H1 (cell line): ENCODE measurements around the gene COBLL1. TPM values are rescaled to one million over a fixed set of nuclear protein-coding genes. Genes with fewer than 3 reads are reported as not detected.

Experiments used
- CTCF ChIA-PET: fragments of 300-600 bp; sonication (Branson Sonifier 250); formaldehyde crosslinking; loops from one replicate; lab custom pipeline; 2021; ENCODE audit not compliant: partially characterized antibody; lab: Charles Lee
- POLR2A ChIA-PET: fragments of 300-600 bp; sonication (Branson Sonifier 250); formaldehyde crosslinking; loops from one replicate; lab custom pipeline; 2021; ENCODE audit warnings: inconsistent platforms; ENCODE audit not compliant: partially characterized antibody; lab: Charles Lee
- DNase-seq, 2 experiments: peaks; one replicate each; pipeline versions ENCODE4 v3.0.0 to v3.0.0-alpha.2; 2010 to 2022; ENCODE audit warnings: low spot score in 2 of 2, low read depth in 1 of 2, mixed read lengths in 1 of 2
- FAIRE-seq: peaks from 2 replicates; lab custom pipeline; 2011; peaks lifted over from hg19 to GRCh38; lab: Jason Lieb, UNC
- H2AFZ ChIP-seq: 2 replicates; pipeline ENCODE4 v1.8.1; 2012; ENCODE audit warnings: low read length, inconsistent platforms
- H2AK5ac ChIP-seq: 2 replicates; pipeline ENCODE4 v1.6.1; 2013; ENCODE audit warnings: low read depth, low read length
- H2BK120ac ChIP-seq: replicated peaks from 2 replicates; pipeline ENCODE3; 2013; ENCODE audit warnings: low read depth, low read length, inconsistent platforms
- H2BK12ac ChIP-seq: 2 replicates; pipeline ENCODE4 v1.6.1; 2013; ENCODE audit warnings: low read depth, low read length
- H2BK15ac ChIP-seq: 2 replicates; pipeline ENCODE4 v1.6.1; 2013; ENCODE audit warnings: low read length
- H2BK20ac ChIP-seq: 2 replicates; pipeline ENCODE4 v1.6.1; 2013; ENCODE audit warnings: low read length
- H2BK5ac ChIP-seq: 2 replicates; pipeline ENCODE4 v1.6.1; 2013; ENCODE audit warnings: low read depth, low read length
- H3K14ac ChIP-seq: 2 replicates; pipeline ENCODE4 v1.6.1; 2013; ENCODE audit warnings: inconsistent platforms; ENCODE audit not compliant: insufficient read length
- H3K18ac ChIP-seq: 2 replicates; pipeline ENCODE4 v1.6.1; 2013; ENCODE audit warnings: low read length; ENCODE audit errors: extremely low read depth
- H3K23ac ChIP-seq: 2 replicates; pipeline ENCODE4 v1.6.1; 2013; ENCODE audit warnings: inconsistent platforms; ENCODE audit not compliant: insufficient read length
- H3K23me2 ChIP-seq: 2 replicates; pipeline ENCODE4 v1.6.1; 2013; ENCODE audit warnings: low read depth, low read length
- H3K27ac ChIP-seq: 2 replicates; pipeline ENCODE4 v1.6.1; 2011; ENCODE audit warnings: low read depth, low read length, inconsistent platforms
- H3K27me3 ChIP-seq, 4 experiments: replicated peaks in 1 of 4; 1 replicate in 1 of 4; 2 replicates in 3 of 4; pipeline versions ENCODE4 v1.6.1 to v1.8.1; 2011 to 2013; ENCODE audit warnings: low read length in 3 of 4, mild to moderate bottlenecking in 3 of 4, inconsistent platforms in 2 of 4, mixed read lengths in 2 of 4, moderate library complexity in 1 of 4; ENCODE audit not compliant: control insufficient read depth in 3 of 4, insufficient read depth in 3 of 4; ENCODE audit errors: extremely low read depth in 1 of 4
- H3K36me3 ChIP-seq, 4 experiments: 2 replicates each; pipeline versions ENCODE4 v1.6.1 to v1.8.1; 2011 to 2013; ENCODE audit warnings: mild to moderate bottlenecking in 4 of 4, low read length in 3 of 4, moderate library complexity in 2 of 4, control low read depth in 1 of 4, inconsistent platforms in 1 of 4; ENCODE audit not compliant: insufficient read depth in 4 of 4, control insufficient read depth in 2 of 4
- H3K4ac ChIP-seq: replicated peaks from 2 replicates; pipeline ENCODE3; 2013; ENCODE audit warnings: low read length, low read depth, mixed read lengths, inconsistent platforms; ENCODE audit not compliant: insufficient read length
- H3K4me1 ChIP-seq, 4 experiments: replicated peaks in 1 of 4; 1 replicate in 1 of 4; 2 replicates in 3 of 4; pipeline versions ENCODE4 v1.6.1 to v1.8.1; 2011 to 2013; ENCODE audit warnings: low read length in 3 of 4, inconsistent platforms in 2 of 4, mixed read lengths in 1 of 4; ENCODE audit not compliant: insufficient read depth in 4 of 4, control insufficient read depth in 3 of 4
- H3K4me2 ChIP-seq, 2 experiments: 2 replicates each; pipeline versions ENCODE4 v1.6.1 to v1.8.1; 2011 to 2013; ENCODE audit warnings: low read depth in 2 of 2, low read length in 2 of 2, control low read depth in 1 of 2, inconsistent platforms in 1 of 2, mild to moderate bottlenecking in 1 of 2; ENCODE audit not compliant: insufficient read depth in 1 of 2
- H3K4me3 ChIP-seq, 4 experiments: fragments of 200-600, 300-600 bp in 1 of 4; sonication (generic), shearing (Covaris generic), sonication (Bioruptor Twin) in 1 of 4; 2 replicates each; pipeline versions ENCODE4 v1.5.1 to v1.8.1; 2011 to 2016; ENCODE audit warnings: low read length in 4 of 4, low read depth in 3 of 4, control low read depth in 2 of 4, inconsistent platforms in 2 of 4, mild to moderate bottlenecking in 2 of 4, mixed read lengths in 1 of 4, moderate library complexity in 1 of 4; ENCODE audit not compliant: insufficient read depth in 2 of 4; ENCODE audit errors: extremely low read depth in 1 of 4
- H3K56ac ChIP-seq: replicated peaks from 2 replicates; pipeline ENCODE3; 2013; ENCODE audit warnings: low read depth, mild to moderate bottlenecking, mixed read lengths, low read length, inconsistent platforms; ENCODE audit not compliant: insufficient read length
- H3K79me1 ChIP-seq: 2 replicates; pipeline ENCODE4 v1.6.1; 2013; ENCODE audit warnings: low read depth, low read length, control low read depth
- H3K79me2 ChIP-seq, 2 experiments: 2 replicates each; pipeline versions ENCODE4 v1.6.1 to v1.8.1; 2012 to 2013; ENCODE audit warnings: low read length in 2 of 2, mild to moderate bottlenecking in 2 of 2, inconsistent platforms in 1 of 2; ENCODE audit not compliant: insufficient read depth in 2 of 2, control insufficient read depth in 1 of 2
- H3K9ac ChIP-seq, 4 experiments: replicated peaks in 1 of 4; 1 replicate in 1 of 4; 2 replicates in 3 of 4; pipeline versions ENCODE4 v1.6.1 to v1.8.1; 2011 to 2013; ENCODE audit warnings: low read depth in 3 of 4, low read length in 3 of 4, control low read depth in 2 of 4, mild to moderate bottlenecking in 2 of 4, moderate library complexity in 2 of 4, inconsistent platforms in 1 of 4; ENCODE audit errors: extremely low read depth in 1 of 4
- H3K9me3 ChIP-seq, 2 experiments: 2 replicates each; pipeline versions ENCODE4 v1.6.1 to v1.8.1; 2012 to 2013; ENCODE audit warnings: mild to moderate bottlenecking in 2 of 2, moderate library complexity in 2 of 2, control low read depth in 1 of 2, inconsistent platforms in 1 of 2, low read depth in 1 of 2, low read length in 1 of 2, mixed read lengths in 1 of 2; ENCODE audit not compliant: insufficient read depth in 2 of 2
- H4K20me1 ChIP-seq, 2 experiments: replicated peaks in 1 of 2; 2 replicates each; pipeline versions ENCODE3 to v1.8.1; 2011 to 2013; ENCODE audit warnings: inconsistent platforms in 2 of 2, low read length in 2 of 2, mild to moderate bottlenecking in 1 of 2; ENCODE audit not compliant: insufficient read depth in 2 of 2, control insufficient read depth in 1 of 2
- H4K5ac ChIP-seq: 2 replicates; pipeline ENCODE4 v1.6.1; 2013; ENCODE audit warnings: low read length, low read depth, mixed read lengths, inconsistent platforms; ENCODE audit not compliant: insufficient read length
- H4K8ac ChIP-seq: 2 replicates; pipeline ENCODE4 v1.8.0; 2013; ENCODE audit warnings: mild to moderate bottlenecking, moderate library complexity, low read length, inconsistent platforms; ENCODE audit not compliant: insufficient read depth; ENCODE audit errors: extremely low read depth
- H4K91ac ChIP-seq: replicated peaks from 2 replicates; pipeline ENCODE3; 2013; ENCODE audit warnings: low read length, mixed read lengths, inconsistent platforms; ENCODE audit not compliant: insufficient read length
- CHD1 ChIP-seq: IDR thresholded peaks from 2 replicates; pipeline ENCODE4 v1.6.1; 2012; ENCODE audit warnings: low read depth, low read length, improper control_type of control experiment
- FOSL1 ChIP-seq: IDR thresholded peaks from 2 replicates; pipeline ENCODE4 v1.6.1; 2011; ENCODE audit warnings: mild to moderate bottlenecking, low read depth, low read length, moderate library complexity; ENCODE audit not compliant: insufficient read depth
- HDAC2 ChIP-seq, 2 experiments: fragments of 300-600 bp in 1 of 2; sonication (generic) in 1 of 2; IDR thresholded peaks; 2 replicates each; pipeline ENCODE4 v1.6.1; 2011 to 2012; ENCODE audit warnings: low read depth in 2 of 2, low read length in 2 of 2, mild to moderate bottlenecking in 2 of 2, moderate library complexity in 2 of 2, borderline replicate concordance in 1 of 2, inconsistent platforms in 1 of 2
- SUZ12 ChIP-seq: fragments of 200-600 bp; sonication (generic); IDR thresholded peaks from 2 replicates; pipeline ENCODE4 v1.6.1; 2012; ENCODE audit warnings: mild to moderate bottlenecking, inconsistent platforms, low read length, moderate library complexity, mixed read lengths
- TAF7 ChIP-seq: optimal IDR thresholded peaks from 2 replicates; pipeline ENCODE3; 2011; ENCODE audit warnings: low read depth, mild to moderate bottlenecking, inconsistent platforms, low read length, moderate library complexity, borderline replicate concordance
- WGBS, 2 experiments: shearing (Covaris generic) in 1 of 2; methylation state at CpG; one replicate each; pipeline versions ENCODE4 v1.1.6 to v1.1.7; 2013 to 2015; ENCODE audit warnings: low lambda C conversion rate in 2 of 2, mixed read lengths in 2 of 2, inconsistent platforms in 1 of 2, low coverage in 1 of 2, missing lambda C conversion rate in 1 of 2; ENCODE audit not compliant: insufficient replicate concordance in 2 of 2, insufficient coverage in 1 of 2, insufficient read length in 1 of 2; ENCODE audit errors: extremely low coverage in 1 of 2, missing lambda C conversion rate in 1 of 2; 5-methylcytosine and 5-hydroxymethylcytosine counted together
- polyA plus RNA-seq, 7 experiments: library from polyadenylated mRNA; depleted of rRNA in 3 of 7; stranded (reverse) in 5 of 7; unstranded in 2 of 7; fragments of >200 nt in 5 of 7; fragments of 200-250 nt in 2 of 7; gene quantifications; 1 replicate in 5 of 7; 2 replicates in 1 of 7; 4 replicates in 1 of 7; pipeline versions ENCODE4 v1.2.1 to v1.2.3, GENCODE V29; 2011 to 2013; ENCODE audit warnings: missing spikeins in 2 of 7, mixed read lengths in 2 of 7
- total RNA-seq: library from RNA; stranded (reverse); fragmentation: NEBNext Ultra II Directional; extraction: Animal tissue kit (Norgen Biotek cat#: 25700); gene quantifications from 2 replicates; pipeline ENCODE4 v1.2.1, GENCODE V29; 2021

Gene COBLL1
- total and polyA plus RNA-seq, 2 of the 8 experiments (the other 6 are each of a cell fraction or from before 2014, with no cell fraction given): 2.2 to 6.2 TPM

DNA sequence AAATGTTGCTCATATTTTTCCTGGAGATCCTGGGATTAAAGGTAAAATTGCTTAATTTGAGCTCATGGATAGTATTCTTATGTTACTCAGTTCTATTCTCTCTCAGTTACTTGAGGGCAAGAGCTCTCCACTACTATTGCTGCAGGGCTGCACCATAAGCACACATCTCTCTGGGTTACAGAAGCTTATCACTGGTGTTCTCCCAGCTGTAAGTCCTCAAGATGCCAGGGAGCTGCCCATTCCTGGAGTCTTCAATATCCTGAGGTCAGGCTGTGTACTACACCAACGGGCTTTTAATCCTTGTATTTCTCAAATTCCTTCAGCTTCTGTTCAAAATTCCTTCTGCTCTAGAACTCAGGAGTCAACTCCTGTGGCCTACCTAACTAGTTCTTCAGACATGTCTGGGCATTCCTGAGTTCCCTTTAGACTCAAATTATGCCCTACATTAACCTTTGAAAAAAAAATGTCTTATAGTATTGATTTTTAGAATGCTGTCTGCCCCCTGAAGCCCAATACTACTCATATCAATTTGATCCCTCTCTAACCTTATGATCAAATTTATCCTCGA, 17.7 kb upstream of the COBLL1 start:
- Histone ChIP-seq H3K14ac (no peak overlapping the region), H3K4me1 (no peaks in the 10 kb centered on the region), H3K79me2 (no peaks in the 10 kb centered on the region), H3K9me3 (no peaks in the 10 kb centered on the region), H3K36me3 (no peaks in the 10 kb centered on the region), H2AK5ac (no peak overlapping the region), H2BK120ac (no peak overlapping the region), H3K23ac (no peak overlapping the region), H4K5ac (no peak overlapping the region), H3K4me2 (no peak overlapping the region), H3K27ac (no peak overlapping the region), H3K56ac (no peak overlapping the region), H4K8ac (no peak overlapping the region), H3K23me2 (no peaks in the 10 kb centered on the region), H4K91ac (no peak overlapping the region), H3K27me3 (no peaks in the 10 kb centered on the region)
- ChIA-PET CTCF (interaction anchor here (0.9 to 5.7 kb wide), 5 partner anchors 10 to 336 kb away, joined by 3 to 35 read pairs (median 3); partner anchors contain the start of gene COBLL1), POLR2A (interaction anchor here (0.9 kb wide), 1 partner anchor 18 kb away, joined by 3 read pairs; the partner anchor contains the start of gene COBLL1)
- TF ChIP-seq SUZ12 (no peak), FOSL1 (no peak), HDAC2 (IDR thresholded peaks at IDR 0.05; ENCODE audit: borderline replicate concordance in 1 of 2, low read depth in 2 of 2, low read length in 2 of 2) (no peak), TAF7 (no peak), CHD1 (no peak)
- TF ChIP-seq, all 59 proteins: peak for 0
- Histone ChIP-seq H2BK20ac (no peak overlapping the region), H4K20me1 (no peaks in the 10 kb centered on the region), H2BK5ac (no peak overlapping the region), H3K79me1 (no peaks in the 10 kb centered on the region), H3K4ac (no peak overlapping the region), H3K9ac (no peak overlapping the region), H3K4me3 (no peak overlapping the region), H2BK15ac (no peak overlapping the region), H3K18ac (no peak overlapping the region), H2BK12ac (no peak overlapping the region), H2AFZ (no peak overlapping the region)
- DNase-seq: no peak
- 90% methylated on average over 2 of the region's 2 CpGs; no CpG with 5 or more reads in 1 of the 2 experiments for WGBS, 2 experiments
- FAIRE-seq: no peak
